Gastrocnemius medialis (tissue), 4 donors: ENCODE measurements around the gene OPA3.

ENCODE experiments used
- POLR2A ChIP-seq, 2 donors: fragments of 450-650 bp; IDR thresholded peaks; one replicate each; pipeline ENCODE4 v1.6.1; 2017; ENCODE audit warnings: antibody characterized with exemption in 2 of 2, mild to moderate bottlenecking in 2 of 2, moderate library complexity in 2 of 2
- TF ChIP-seq, protein P1 (sequence below), 5 experiments: fragments of 450-650 bp in 3 of 5; fragments of 200-600 bp in 2 of 5; sonication (generic) in 2 of 5; IDR thresholded peaks in 4 of 5; conservative IDR thresholded peaks in 1 of 5; 1 replicate in 4 of 5; 2 replicates in 1 of 5; pipeline ENCODE4 v1.5.1; 2016 to 2019; ENCODE audit warnings: antibody characterized with exemption in 5 of 5, mild to moderate bottlenecking in 3 of 5, moderate library complexity in 3 of 5

DNA sequence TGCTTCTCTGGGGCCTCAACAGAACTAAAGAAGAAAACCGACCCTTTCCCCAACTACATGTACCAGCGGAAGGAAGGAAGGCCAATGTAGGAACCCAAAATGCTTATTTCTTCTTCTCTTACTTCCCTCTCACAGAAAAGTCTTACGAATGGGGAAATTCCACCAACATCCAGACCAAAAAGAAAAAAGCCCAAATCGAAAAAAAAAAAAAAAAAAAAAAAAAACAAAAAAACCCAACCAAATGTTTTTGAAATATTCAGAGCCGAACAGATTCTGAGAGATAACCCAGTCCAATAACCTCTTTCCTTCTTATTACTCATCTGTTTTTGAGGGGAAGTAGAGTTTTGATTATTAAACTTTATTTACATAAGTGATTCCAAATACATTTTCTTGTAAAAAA is 82.5 kb downstream of the OPA3 start:
- TF ChIP-seq, protein P1, sequence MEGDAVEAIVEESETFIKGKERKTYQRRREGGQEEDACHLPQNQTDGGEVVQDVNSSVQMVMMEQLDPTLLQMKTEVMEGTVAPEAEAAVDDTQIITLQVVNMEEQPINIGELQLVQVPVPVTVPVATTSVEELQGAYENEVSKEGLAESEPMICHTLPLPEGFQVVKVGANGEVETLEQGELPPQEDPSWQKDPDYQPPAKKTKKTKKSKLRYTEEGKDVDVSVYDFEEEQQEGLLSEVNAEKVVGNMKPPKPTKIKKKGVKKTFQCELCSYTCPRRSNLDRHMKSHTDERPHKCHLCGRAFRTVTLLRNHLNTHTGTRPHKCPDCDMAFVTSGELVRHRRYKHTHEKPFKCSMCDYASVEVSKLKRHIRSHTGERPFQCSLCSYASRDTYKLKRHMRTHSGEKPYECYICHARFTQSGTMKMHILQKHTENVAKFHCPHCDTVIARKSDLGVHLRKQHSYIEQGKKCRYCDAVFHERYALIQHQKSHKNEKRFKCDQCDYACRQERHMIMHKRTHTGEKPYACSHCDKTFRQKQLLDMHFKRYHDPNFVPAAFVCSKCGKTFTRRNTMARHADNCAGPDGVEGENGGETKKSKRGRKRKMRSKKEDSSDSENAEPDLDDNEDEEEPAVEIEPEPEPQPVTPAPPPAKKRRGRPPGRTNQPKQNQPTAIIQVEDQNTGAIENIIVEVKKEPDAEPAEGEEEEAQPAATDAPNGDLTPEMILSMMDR (IDR thresholded peaks at IDR 0.05 in 4 of 5, conservative IDR thresholded peaks at IDR 0.05 in 1 of 5), result no peak
- TF ChIP-seq POLR2A (IDR thresholded peaks at IDR 0.05), result no peak
